SK-N-MC (cell line): ENCODE measurements around the gene SLC29A1.
A peak's percentile ranks its signal among the peaks of the same experiment; 100 is the strongest.

Experiments used
- DNase-seq: peaks from one replicate; pipeline ENCODE4 v3.0.0-alpha.2; 2011; ENCODE audit warnings: low read depth, low spot score
- H3K27ac ChIP-seq: fragments of 200-600 bp; sonication (generic); 2 replicates; pipeline ENCODE4 v1.5.1; 2016; ENCODE audit warnings: mixed run types
- H3K36me3 ChIP-seq: fragments of 200-600 bp; sonication (generic); 2 replicates; pipeline ENCODE4 v1.6.1; 2017; ENCODE audit warnings: antibody characterized with exemption, low read length, mixed read lengths; ENCODE audit not compliant: insufficient read depth
- H3K4me3 ChIP-seq: fragments of 200-600 bp; sonication (generic); 2 replicates; pipeline ENCODE4 v1.5.1; 2016
- H3K9ac ChIP-seq: fragments of 200-600 bp; sonication (generic); 2 replicates; pipeline ENCODE4 v1.8.0; 2017; ENCODE audit warnings: mixed run types, mixed read lengths; ENCODE audit not compliant: insufficient read length
- H3K9me3 ChIP-seq: fragments of 200-600 bp; sonication (generic); 2 replicates; pipeline ENCODE4 v1.6.1; 2017; ENCODE audit warnings: low read depth, mild to moderate bottlenecking, antibody characterized with exemption, low read length, moderate library complexity, mixed read lengths
- EZH2 ChIP-seq: fragments of 200-600 bp; sonication (generic); IDR thresholded peaks from one replicate; pipeline ENCODE4 v1.6.1; 2017; ENCODE audit warnings: antibody characterized with exemption
- FOXP2 ChIP-seq: optimal IDR thresholded peaks from 2 replicates; pipeline ENCODE3; 2011; ENCODE audit warnings: mild to moderate bottlenecking, moderate library complexity; ENCODE audit not compliant: insufficient read depth; ENCODE audit errors: extremely low read length, control extremely low read depth
- POLR2AphosphoS5 ChIP-seq: IDR thresholded peaks from 2 replicates; pipeline ENCODE4 v1.6.1; 2012; ENCODE audit warnings: mild to moderate bottlenecking, low read depth, low read length, borderline replicate concordance

The SLC29A1 gene

DNA sequence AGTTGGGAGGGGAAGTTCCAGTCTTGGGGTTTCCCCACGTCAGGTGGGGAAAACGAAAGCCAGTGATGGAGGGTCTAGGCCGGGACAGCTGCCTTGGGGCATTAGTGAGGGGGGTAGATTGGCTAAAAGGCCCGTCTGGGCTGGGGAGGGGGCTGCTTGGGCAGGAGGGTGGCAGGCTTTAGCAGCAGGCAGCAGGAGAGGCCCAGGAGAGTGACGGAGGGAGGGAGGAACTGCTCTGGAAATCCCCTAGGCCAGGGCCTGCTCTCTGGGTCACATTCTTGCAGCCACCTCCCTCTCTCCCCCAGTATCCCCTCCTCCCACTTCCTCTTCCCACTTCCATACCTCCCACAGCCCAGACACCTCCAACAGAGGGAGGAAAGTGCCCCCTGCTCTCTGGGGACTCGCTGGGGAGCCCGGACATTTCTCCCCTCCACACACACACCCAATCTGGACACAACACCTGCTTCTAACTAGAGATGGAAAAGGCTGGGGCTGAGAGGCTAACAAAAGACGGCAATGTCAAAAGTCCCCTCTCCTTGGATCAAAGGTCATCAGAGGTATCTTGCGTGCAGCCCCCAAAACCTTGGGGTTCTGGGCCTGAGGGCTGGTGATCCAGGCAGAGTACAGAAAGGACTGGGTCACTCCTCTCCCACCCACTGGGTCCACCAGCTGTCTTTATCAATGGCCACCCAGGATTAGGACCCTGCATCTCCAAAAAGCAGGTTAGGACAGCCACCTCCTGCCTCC, 40.1 kb downstream of the SLC29A1 start:
- Histone ChIP-seq H3K9me3 (no peaks in the 10 kb centered on the region), H3K9ac (no peak overlapping the region), H3K27ac (no peak overlapping the region), H3K4me3 (no peak overlapping the region), H3K36me3 (no peaks in the 10 kb centered on the region)
- no peak for DNase-seq
- TF ChIP-seq FOXP2 (no peak), POLR2AphosphoS5 (no peak), EZH2 (no peak)

DNA sequence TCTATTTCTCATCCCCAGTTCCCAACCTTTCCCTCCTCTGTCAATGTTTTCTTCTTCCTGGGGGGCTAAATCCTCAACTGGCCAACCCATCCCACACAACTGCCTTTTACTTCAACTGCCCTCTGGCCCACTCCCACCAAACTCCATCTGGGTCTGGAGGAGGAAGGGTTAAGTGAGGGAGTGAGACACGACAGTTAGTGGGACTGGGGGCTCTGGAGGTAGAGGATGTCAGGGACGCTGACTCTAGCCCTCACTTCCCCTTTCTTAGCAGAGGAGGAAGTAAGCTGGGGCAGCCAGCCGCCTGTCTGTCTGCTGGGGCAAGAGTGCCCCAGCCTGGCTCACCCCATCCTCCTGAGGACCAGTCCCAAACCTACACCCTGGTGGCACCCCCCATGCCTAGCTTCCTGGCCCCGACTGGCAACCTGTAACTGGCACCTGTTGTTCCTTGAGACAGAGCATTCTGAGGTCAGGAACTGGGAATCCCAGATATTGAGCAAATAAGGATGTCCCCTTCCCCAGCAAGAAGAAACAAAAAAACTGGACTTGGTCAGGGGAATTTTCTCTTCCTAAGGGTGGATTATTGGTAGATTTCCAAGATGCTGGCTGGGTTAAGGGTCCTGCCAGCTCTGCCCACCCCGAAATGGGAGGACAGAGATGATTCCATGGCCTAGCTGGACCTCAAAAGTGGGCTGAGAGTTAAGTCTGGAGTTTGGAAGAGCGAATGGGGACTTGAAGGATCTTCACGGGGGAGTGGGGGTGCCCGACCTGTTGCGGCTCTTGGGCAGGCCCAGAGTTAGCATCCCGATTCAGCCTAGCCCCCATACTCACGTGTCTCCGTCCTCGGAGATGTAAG, 41.0 kb downstream of the SLC29A1 start:
- no peak for TF ChIP-seq FOXP2
- no peak for TF ChIP-seq EZH2
- TF ChIP-seq POLR2AphosphoS5 = no peak
- DNase-seq = no peak
- no peaks in the 10 kb centered on the region for H3K9me3 ChIP-seq
- H3K9ac ChIP-seq = no peak overlapping the region
- H3K27ac ChIP-seq = no peak overlapping the region
- H3K36me3 ChIP-seq = no peaks in the 10 kb centered on the region
- H3K4me3 ChIP-seq = peak overlapping the region; percentile 95

DNA sequence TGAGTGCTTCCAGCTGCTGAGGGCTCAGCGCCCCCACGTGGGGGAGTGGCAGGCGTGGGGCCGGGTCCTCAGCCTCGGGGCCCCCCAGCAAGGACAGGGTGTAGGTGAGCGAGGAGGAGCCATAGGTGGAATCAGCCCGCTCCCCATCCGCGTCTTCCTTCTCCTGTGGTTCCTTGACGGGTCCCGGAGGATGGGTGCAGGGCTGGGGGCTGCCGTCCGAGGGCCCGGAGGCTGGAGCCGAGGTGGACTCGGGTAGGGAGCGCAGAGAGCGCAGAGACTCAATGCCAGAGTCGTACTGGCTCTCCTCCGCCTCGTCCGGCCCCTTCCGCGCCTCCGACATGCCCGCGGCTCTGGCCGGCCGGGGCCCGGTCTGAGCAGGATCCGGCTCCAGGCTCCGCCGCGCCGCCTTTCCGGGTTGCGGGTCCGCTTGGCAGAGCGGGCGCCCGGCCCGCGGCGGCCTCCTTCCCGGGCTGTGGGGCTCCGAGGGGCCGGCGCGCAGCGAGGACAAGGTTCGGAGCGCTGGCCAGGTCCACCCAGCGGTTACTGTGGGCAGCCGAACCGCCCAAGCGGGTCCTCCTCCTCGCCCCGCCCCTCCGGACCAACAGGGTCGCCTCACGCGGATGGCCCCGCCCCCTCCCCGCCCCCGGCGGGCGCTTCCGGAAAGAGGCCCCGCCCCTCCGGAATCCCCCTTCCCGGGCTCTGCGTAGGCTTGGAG, 41.8 kb downstream of the SLC29A1 start, which contains the start of gene NFKBIE:
Gene NFKBIE (minus strand): TSS at position 545 of the 715 bp plus-strand sequence. CDS start 205 bp downstream, at position 340.
- no peak within 1 kb of the TSS for H3K27ac ChIP-seq
- DNase-seq = no peak
- no peaks in the 10 kb centered on the region for H3K9me3 ChIP-seq
- no peaks in the 10 kb centered on the region for H3K36me3 ChIP-seq
- H3K4me3 ChIP-seq = peak within 1 kb of the TSS; percentile 95
- H3K9ac ChIP-seq = peak within 1 kb of the TSS; percentile 73
- TF ChIP-seq POLR2AphosphoS5 (0 out of 2 replicates have a peak, but pooled peaks have one; percentile 31), FOXP2 (no peak), EZH2 (no peak)

DNA sequence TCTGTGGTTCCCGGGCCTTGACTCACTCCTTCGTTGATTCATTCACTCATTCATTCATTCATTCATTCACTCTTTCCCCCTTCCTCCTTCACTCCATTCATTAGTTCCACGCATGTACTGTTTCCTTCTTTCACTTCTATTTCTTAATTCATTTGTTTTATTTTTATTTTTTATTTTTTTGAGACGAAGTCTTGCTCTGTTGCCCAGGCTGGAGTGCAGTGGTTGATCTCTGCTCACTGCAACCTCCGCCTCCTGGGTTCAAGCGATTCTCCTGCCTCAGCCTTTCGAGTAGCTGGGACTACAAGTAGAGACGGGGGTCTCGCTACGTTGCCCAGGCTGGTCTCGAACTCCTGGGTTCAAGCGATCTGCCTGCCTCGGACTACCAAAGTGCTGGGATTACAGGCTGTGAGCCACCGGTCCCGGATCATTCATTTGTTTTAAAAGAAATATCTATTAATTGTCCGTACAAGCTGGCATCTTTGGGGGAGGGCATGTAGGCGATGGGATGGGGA, 42.4 kb downstream of the SLC29A1 start:
- no peaks in the 10 kb centered on the region for H3K36me3 ChIP-seq
- no peak overlapping the region for H3K9ac ChIP-seq
- H3K9me3 ChIP-seq = no peaks in the 10 kb centered on the region
- DNase-seq = no peak
- TF ChIP-seq EZH2 (no peak), FOXP2 (no peak), POLR2AphosphoS5 (no peak; the same call in 1 of the 2 replicates)
- H3K27ac ChIP-seq = no peak overlapping the region
- H3K4me3 ChIP-seq = peak overlapping the region; percentile 95

DNA sequence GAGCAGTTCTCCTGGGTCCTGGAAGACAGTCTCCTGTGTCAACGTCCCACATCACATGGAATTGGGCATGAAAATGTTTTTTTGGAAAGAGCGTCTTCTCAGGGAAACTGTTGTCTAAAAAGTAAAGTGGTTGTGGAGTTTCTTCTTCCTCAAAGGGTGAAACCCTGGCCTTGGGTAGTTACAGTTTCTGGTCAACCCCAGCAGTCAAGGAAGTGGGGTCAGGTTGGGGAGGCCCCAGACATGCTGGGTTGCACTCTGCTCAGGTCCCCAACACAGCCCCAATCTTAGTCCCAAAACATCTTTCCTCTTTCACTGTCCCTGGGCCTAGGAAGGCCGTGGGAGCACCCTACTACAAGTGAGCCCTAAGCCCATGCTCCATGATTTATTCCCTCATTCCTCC, 43.0 kb downstream of the SLC29A1 start:
- Histone ChIP-seq H3K9ac (no peak overlapping the region), H3K4me3 (no peak overlapping the region), H3K27ac (no peak overlapping the region), H3K9me3 (no peaks in the 10 kb centered on the region), H3K36me3 (no peaks in the 10 kb centered on the region)
- DNase-seq = no peak
- TF ChIP-seq EZH2 (no peak), POLR2AphosphoS5 (no peak)

DNA sequence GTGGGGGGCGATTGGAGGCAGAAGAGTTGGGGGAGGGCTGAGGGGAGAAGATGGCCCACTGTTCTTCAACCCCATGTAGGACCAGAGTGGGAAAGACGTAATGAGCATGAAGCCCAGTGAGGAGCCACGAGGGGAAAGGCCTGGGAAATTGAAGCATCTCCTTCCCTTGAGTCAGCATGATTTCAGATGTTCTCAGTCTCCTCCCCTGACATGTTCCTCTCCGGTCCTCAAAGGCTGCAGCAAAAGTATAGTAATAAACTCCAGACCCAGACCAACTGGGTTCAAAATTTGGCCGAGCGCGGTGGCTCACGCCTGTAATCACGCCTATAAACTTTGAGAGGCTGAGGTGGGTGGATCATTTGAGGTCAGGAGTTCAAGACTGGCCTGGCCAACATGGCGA, 43.9 kb downstream of the SLC29A1 start:
- Histone ChIP-seq H3K4me3 (no peak overlapping the region), H3K36me3 (no peaks in the 10 kb centered on the region), H3K9me3 (no peaks in the 10 kb centered on the region), H3K27ac (no peak overlapping the region), H3K9ac (no peak overlapping the region)
- no peak for DNase-seq
- no peak for TF ChIP-seq EZH2
- TF ChIP-seq POLR2AphosphoS5 = no peak
- no peak for TF ChIP-seq FOXP2

DNA sequence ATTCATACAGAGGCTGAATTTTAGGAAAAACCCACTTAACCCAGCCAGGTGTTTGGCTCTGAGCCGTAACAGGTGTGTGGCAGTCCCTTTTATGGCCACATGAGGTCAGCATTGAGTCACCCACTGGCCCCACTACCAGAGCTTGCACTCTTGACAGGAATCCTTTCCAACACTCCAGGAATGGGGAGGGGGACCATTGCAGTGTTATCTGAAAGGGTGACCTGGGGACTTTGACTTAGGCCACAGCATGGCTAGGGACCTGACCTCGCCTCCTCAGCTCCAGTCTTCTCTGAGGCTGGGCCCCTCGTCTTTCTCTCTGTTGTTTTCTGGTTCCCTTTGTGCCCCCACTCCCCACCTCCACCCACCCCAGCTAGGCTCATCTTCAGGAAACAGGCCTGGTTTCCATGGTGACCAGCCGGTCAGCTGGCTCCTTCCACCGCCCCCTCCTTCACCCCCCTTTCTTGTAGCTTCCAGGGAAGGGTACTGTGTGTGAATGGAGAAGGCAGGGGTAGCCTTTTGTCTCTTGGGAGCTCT, 44.8 kb downstream of the SLC29A1 start:
- H3K9me3 ChIP-seq = no peaks in the 10 kb centered on the region
- H3K4me3 ChIP-seq = no peak overlapping the region
- H3K36me3 ChIP-seq = no peaks in the 10 kb centered on the region
- TF ChIP-seq EZH2 (no peak), FOXP2 (no peak), POLR2AphosphoS5 (no peak)
- H3K27ac ChIP-seq = no peak overlapping the region
- H3K9ac ChIP-seq = no peak overlapping the region
- no peak for DNase-seq
